HG03342 (cell line): ENCODE measurements around the gene PPM1K.
"Not testable (repeated sequence)": the region's sequence is repeated elsewhere in the genome, so short reads cannot be mapped to it uniquely, and the experiment has no call there.

Experiments used
- ATAC-seq: cut with Tn5 transposase; IDR thresholded peaks from one replicate; pipeline ENCODE4 v1.9.1; 2021; ENCODE audit warnings: mild to moderate bottlenecking, moderate library complexity; ENCODE audit not compliant: unreplicated experiment

The PPM1K gene

GRCh38 chr4:88284439-88285234 is at the start of gene PPM1K:
Gene PPM1K (minus strand): TSS chr4:88284561. CDS start chr4:88278583, 5,978 bp downstream.
- peak; percentile 84 for ATAC-seq

- ATAC-seq = no peak
Measured at GRCh38 chr4:88333741-88334405, 49.5 kb upstream of the PPM1K start.

GRCh38 chr4:88327665-88328064 is 43.3 kb upstream of the PPM1K start:
- no peak for ATAC-seq

- ATAC-seq = peak; percentile 98
Measured at GRCh38 chr4:88320780-88321373, 36.5 kb upstream of the PPM1K start.

- peak; percentile 64 for ATAC-seq
Measured at GRCh38 chr4:88320224-88320779, 35.9 kb upstream of the PPM1K start.

GRCh38 chr4:88318751-88319350 is 34.5 kb upstream of the PPM1K start:
- no peak for ATAC-seq

- ATAC-seq = no peak
Measured at GRCh38 chr4:88315460-88316017, 31.2 kb upstream of the PPM1K start.

GRCh38 chr4:88313088-88313624 is 28.8 kb upstream of the PPM1K start:
- ATAC-seq = not testable (repeated sequence)

GRCh38 chr4:88308587-88308986 is 24.2 kb upstream of the PPM1K start:
- ATAC-seq = no peak

- ATAC-seq = no peak
Measured at GRCh38 chr4:88297725-88298454, 13.5 kb upstream of the PPM1K start.

GRCh38 chr4:88297212-88297516 is 12.8 kb upstream of the PPM1K start:
- no peak for ATAC-seq

- ATAC-seq = no peak
Measured at GRCh38 chr4:88296413-88297211, 12.3 kb upstream of the PPM1K start.

- ATAC-seq = no peak
Measured at GRCh38 chr4:88295656-88296055, 11.3 kb upstream of the PPM1K start.

GRCh38 chr4:88291003-88291402 is 6.6 kb upstream of the PPM1K start:
- no peak for ATAC-seq

GRCh38 chr4:88286897-88287296 is 2.5 kb upstream of the PPM1K start:
- ATAC-seq = no peak

- no peak for ATAC-seq
Measured at GRCh38 chr4:88285235-88285653, 883 bp upstream of the PPM1K start.

- ATAC-seq = peak; percentile 27
Measured at GRCh38 chr4:88283661-88284438, 511 bp downstream of the PPM1K start.

GRCh38 chr4:88280228-88280795 is 4.0 kb downstream of the PPM1K start:
- ATAC-seq = no peak
